ENCODE results near the gene POPDC3.

- TF ChIP-seq SIN3A (IDR thresholded peaks at IDR 0.05; ENCODE audit: borderline replicate concordance, insufficient read depth, low read depth, low read length) (no peak), CTCF (IDR thresholded peaks at IDR 0.05) (no peak)
These were observed 41.7 kb downstream of the POPDC3 start for GRCh38 chr6:105138141-105138540.

Data from Panc1 (cell line).